Gastroesophageal sphincter (tissue), 4 donors: ENCODE data around the gene SERPINA12. TPM values are rescaled to one million over a fixed set of nuclear protein-coding genes. Genes with fewer than 3 reads are reported as not detected.

Experiments
- ATAC-seq: fragments of 150-250 bp; one replicate; pipeline ENCODE4 v1.9.1; 2016; ENCODE audit warnings: mild to moderate bottlenecking, moderate library complexity
- H3K27ac ChIP-seq, 4 donors: fragments of 200-600 bp; sonication (generic) in 3 of 4; 1 replicate in 3 of 4; 2 replicates in 1 of 4; pipeline ENCODE4 v1.5.1; 2016 to 2019
- H3K27me3 ChIP-seq: fragments of 200-600 bp; sonication (generic); one replicate; pipeline ENCODE4 v1.5.1; 2019
- H3K36me3 ChIP-seq, 2 donors: fragments of 200-600 bp; sonication (generic); one replicate each; pipeline ENCODE4 v1.5.1; 2019; ENCODE audit warnings: control low read depth in 1 of 2
- H3K4me1 ChIP-seq, 3 donors: fragments of 200-600 bp; sonication (generic); 1 replicate in 2 of 3; 2 replicates in 1 of 3; pipeline ENCODE4 v1.5.1; 2016 to 2019; ENCODE audit warnings: control low read depth in 2 of 3
- H3K4me3 ChIP-seq, 2 donors: fragments of 200-600 bp; sonication (generic); one replicate each; pipeline ENCODE4 v1.5.1; 2019; ENCODE audit warnings: mild to moderate bottlenecking in 1 of 2, moderate library complexity in 1 of 2
- H3K9me3 ChIP-seq, 3 donors: fragments of 200-600 bp; sonication (generic); one replicate each; pipeline ENCODE4 v1.5.1; 2017 to 2019; ENCODE audit warnings: control low read depth in 2 of 3
- EP300 ChIP-seq: sonication (generic); formaldehyde crosslinking; IDR thresholded peaks from one replicate; pipeline ENCODE4 v1.6.1; 2017; ENCODE audit warnings: antibody characterized with exemption, mild to moderate bottlenecking
- POLR2A ChIP-seq, 2 donors: fragments of 450-650 bp; IDR thresholded peaks; one replicate each; pipeline ENCODE4 v1.6.1; 2017; ENCODE audit warnings: antibody characterized with exemption in 2 of 2, mild to moderate bottlenecking in 2 of 2, moderate library complexity in 1 of 2
- POLR2AphosphoS5 ChIP-seq: sonication (generic); formaldehyde crosslinking; IDR thresholded peaks from one replicate; pipeline ENCODE4 v1.6.1; 2017; ENCODE audit warnings: antibody characterized with exemption
- WGBS, 2 donors: methylation state at CpG; one replicate each; pipeline ENCODE4 v1.1.5; 2018; ENCODE audit warnings: low coverage in 1 of 2; 5-methylcytosine and 5-hydroxymethylcytosine counted together
- total RNA-seq, 4 donors: library from RNA; depleted of rRNA; stranded (reverse); fragments of >200 nt; gene quantifications; one replicate each; pipeline ENCODE4 v1.1.0, GENCODE V29; 2016
- TF ChIP-seq, protein P1 (sequence below), 4 experiments: fragments of 200-600 bp in 2 of 4; fragments of 450-650 bp in 2 of 4; sonication (generic) in 1 of 4; IDR thresholded peaks; one replicate each; pipeline ENCODE4 v1.5.1; 2017 to 2019; ENCODE audit warnings: antibody characterized with exemption in 4 of 4, mild to moderate bottlenecking in 2 of 4, moderate library complexity in 2 of 4

SERPINA12 gene
- total RNA-seq, 4 donors from 2014 or later, result not detected

DNA sequence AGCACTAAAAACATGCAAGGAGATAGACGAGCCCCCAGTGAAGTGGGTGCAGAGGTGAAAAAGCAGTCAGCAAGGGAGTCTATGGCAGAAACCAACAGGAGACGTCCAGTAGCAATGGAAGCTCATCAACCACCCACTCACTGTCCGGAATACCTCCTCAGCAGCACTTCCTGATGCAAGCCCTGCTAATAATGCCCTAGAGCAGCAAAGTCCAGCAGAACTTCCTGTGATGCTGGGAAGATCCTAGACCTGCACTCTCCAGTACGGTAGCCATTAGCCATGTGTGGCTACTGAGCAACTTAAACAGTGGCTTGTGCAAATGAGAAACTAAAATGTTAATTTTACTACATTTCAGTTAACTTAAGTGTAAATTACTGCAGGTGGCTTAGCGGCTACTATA lies 44.2 kb downstream of the SERPINA12 start:
- no peak overlapping the region for H3K27ac ChIP-seq
- H3K27me3 ChIP-seq, result peaks cover 7% of the 10 kb centered on the region
- no peak for ATAC-seq
- H3K4me1 ChIP-seq, result no peaks in the 10 kb centered on the region
- H3K9me3 ChIP-seq, result peaks cover 0 to 19% (median 0%) of the 10 kb centered on the region in 3 donors
- H3K4me3 ChIP-seq, result no peak overlapping the region
- TF ChIP-seq POLR2AphosphoS5 (no peak), POLR2A (IDR thresholded peaks at IDR 0.05) (no peak), EP300 (no peak)
- TF ChIP-seq, protein P1, sequence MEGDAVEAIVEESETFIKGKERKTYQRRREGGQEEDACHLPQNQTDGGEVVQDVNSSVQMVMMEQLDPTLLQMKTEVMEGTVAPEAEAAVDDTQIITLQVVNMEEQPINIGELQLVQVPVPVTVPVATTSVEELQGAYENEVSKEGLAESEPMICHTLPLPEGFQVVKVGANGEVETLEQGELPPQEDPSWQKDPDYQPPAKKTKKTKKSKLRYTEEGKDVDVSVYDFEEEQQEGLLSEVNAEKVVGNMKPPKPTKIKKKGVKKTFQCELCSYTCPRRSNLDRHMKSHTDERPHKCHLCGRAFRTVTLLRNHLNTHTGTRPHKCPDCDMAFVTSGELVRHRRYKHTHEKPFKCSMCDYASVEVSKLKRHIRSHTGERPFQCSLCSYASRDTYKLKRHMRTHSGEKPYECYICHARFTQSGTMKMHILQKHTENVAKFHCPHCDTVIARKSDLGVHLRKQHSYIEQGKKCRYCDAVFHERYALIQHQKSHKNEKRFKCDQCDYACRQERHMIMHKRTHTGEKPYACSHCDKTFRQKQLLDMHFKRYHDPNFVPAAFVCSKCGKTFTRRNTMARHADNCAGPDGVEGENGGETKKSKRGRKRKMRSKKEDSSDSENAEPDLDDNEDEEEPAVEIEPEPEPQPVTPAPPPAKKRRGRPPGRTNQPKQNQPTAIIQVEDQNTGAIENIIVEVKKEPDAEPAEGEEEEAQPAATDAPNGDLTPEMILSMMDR (IDR thresholded peaks at IDR 0.05), result no peak
- no peaks in the 10 kb centered on the region for H3K36me3 ChIP-seq
- WGBS, 2 donors, result 86 to 88% methylated on average over 2 to 3 of the region's 5 CpGs

DNA sequence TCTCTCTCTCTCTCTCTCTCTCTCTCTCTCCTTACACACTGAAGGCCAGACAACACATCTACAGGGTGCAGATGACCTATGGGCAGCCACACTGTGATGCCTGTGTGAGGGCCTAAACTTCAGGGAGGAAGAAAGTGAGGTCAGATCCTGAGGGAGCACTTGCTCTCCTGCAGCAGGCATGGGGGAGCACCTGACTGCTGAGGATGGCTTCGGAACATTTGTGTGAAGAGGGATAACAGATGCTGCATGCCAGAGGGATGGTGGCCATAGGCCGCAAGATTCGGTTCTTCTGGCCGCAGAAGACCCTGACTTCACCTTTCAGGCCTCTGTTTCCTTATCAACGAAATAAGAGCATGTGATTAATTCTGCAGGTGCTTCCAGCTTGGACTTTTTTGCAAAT lies 45.0 kb downstream of the SERPINA12 start:
- WGBS, 2 donors, result 81% methylated on average over 5 of the region's 5 CpGs; no CpG with 5 or more reads in 1 of the 2 donors
- Histone ChIP-seq H3K9me3 (peaks cover 0 to 19% (median 0%) of the 10 kb centered on the region in 3 donors), H3K27me3 (peaks cover 7% of the 10 kb centered on the region), H3K4me3 (no peak overlapping the region), H3K27ac (no peak overlapping the region), H3K4me1 (no peaks in the 10 kb centered on the region), H3K36me3 (no peaks in the 10 kb centered on the region)
- no peak for ATAC-seq
- TF ChIP-seq EP300, result no peak
- TF ChIP-seq POLR2A (IDR thresholded peaks at IDR 0.05), result no peak
- TF ChIP-seq POLR2AphosphoS5, result no peak
- TF ChIP-seq, protein P1 (IDR thresholded peaks at IDR 0.05), result no peak

DNA sequence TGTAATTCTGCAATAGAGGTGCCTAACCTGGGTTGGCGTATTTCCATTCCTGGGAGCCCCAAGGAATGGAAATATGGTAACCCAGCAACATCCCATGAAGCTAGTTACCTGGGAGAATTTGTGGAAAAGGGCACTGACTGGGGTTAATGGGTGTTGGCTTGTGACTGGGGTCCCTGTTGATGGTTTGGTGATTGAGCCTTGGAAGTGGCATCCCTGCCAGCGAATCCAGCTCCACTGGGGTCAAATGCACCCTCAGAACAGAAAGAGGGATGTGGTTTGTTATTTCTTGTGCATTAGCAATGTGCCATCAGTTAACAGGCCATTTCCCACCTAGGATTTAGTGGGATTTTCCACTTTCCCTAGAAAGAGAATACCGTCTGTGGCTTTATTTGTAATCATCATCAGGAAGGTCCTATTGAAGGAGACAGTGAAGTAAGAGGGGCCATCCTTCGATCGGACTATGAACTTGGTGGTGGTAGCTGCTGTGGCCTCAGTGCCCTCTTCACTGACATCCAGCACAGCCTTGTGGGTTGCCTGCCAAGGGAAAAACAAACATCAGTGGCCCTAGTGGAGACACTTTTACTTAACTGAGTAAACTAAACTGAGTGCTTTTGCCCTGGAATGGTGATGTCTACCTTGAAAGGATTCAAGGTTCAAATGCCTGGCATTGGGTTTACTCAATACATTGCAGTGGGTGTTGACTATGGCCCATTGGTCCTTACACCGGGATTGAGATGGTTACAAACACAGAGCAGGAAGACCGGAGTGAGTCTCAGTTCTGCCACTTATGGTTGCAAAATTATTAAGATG lies 46.3 kb downstream of the SERPINA12 start:
- no peak for ATAC-seq
- Histone ChIP-seq H3K4me1 (no peaks in the 10 kb centered on the region), H3K36me3 (no peaks in the 10 kb centered on the region), H3K9me3 (peaks cover 0 to 30% (median 0%) of the 10 kb centered on the region in 3 donors), H3K27me3 (peaks cover 11% of the 10 kb centered on the region), H3K27ac (no peak overlapping the region), H3K4me3 (no peak overlapping the region)
- TF ChIP-seq POLR2A (IDR thresholded peaks at IDR 0.05) (no peak), POLR2AphosphoS5 (no peak), EP300 (no peak)
- TF ChIP-seq, protein P1 (IDR thresholded peaks at IDR 0.05), result no peak
- 84 to 86% methylated on average over 7 of the region's 7 CpGs for WGBS, 2 donors

DNA sequence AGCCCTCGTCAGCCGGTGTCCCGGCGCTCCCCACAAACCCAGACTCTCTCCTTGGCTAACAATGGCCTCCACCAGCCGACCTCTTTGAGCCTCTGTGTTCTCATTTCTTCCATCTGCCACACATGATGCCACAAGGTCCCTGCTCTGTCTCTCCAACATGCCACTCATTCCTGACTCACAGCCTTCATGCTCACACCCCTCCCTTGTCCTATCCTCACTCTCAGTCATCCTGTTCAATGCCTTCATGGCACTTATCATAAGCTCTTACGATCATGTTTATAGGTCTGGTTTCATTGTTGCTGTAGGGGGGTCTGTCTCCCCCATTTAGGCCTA lies 47.1 kb downstream of the SERPINA12 start:
- H3K27me3 ChIP-seq, result peaks cover 11% of the 10 kb centered on the region
- no peak overlapping the region for H3K4me3 ChIP-seq
- TF ChIP-seq, protein P1 (IDR thresholded peaks at IDR 0.05), result no peak
- TF ChIP-seq POLR2AphosphoS5 (no peak), POLR2A (IDR thresholded peaks at IDR 0.05) (no peak), EP300 (no peak)
- H3K4me1 ChIP-seq, result no peaks in the 10 kb centered on the region
- peaks cover 0 to 37% (median 0%) of the 10 kb centered on the region in 3 donors for H3K9me3 ChIP-seq
- 72 to 82% methylated on average over 2 of the region's 6 CpGs for WGBS, 2 donors
- no peaks in the 10 kb centered on the region for H3K36me3 ChIP-seq
- H3K27ac ChIP-seq, result no peak overlapping the region
- no peak for ATAC-seq
